Skin of body (tissue), 2 donors: ENCODE data around the gene PKD1. TPM values are rescaled to one million over a fixed set of nuclear protein-coding genes. Genes with fewer than 3 reads are reported as not detected.

Source experiments
- DNase-seq: peaks from one replicate; lab custom pipeline; 2025; lab: John Stamatoyannopoulos, UW
- total RNA-seq: library from RNA; depleted of rRNA; stranded (reverse); fragments of >200 nt; gene quantifications from one replicate; pipeline ENCODE4 v1.2.3, GENCODE V29; 2014

Gene PKD1
- 76.2 TPM for total RNA-seq

- peak; percentile 90 for DNase-seq
These were observed at the start of gene PKD1 for GRCh38 chr16:2135770-2136490. PKD1 (minus strand) TSS chr16:2135898; CDS start chr16:2135689, 209 bp downstream.

- no peak for DNase-seq
These were observed 49.3 kb upstream of the PKD1 start for GRCh38 chr16:2184962-2185361.

GRCh38 chr16:2184346-2184745 lies 48.6 kb upstream of the PKD1 start:
- no peak for DNase-seq

GRCh38 chr16:2183671-2184070 lies 48.0 kb upstream of the PKD1 start:
- DNase-seq = no peak

GRCh38 chr16:2181952-2182351 lies 46.3 kb upstream of the PKD1 start:
- no peak for DNase-seq

GRCh38 chr16:2180962-2181923 lies 45.5 kb upstream of the PKD1 start:
- DNase-seq = no peak

- no peak for DNase-seq
These were observed 44.8 kb upstream of the PKD1 start for GRCh38 chr16:2180461-2180860.

- DNase-seq = no peak
These were observed 43.9 kb upstream of the PKD1 start for GRCh38 chr16:2179576-2179975.

GRCh38 chr16:2179107-2179501 lies 43.4 kb upstream of the PKD1 start:
- no peak for DNase-seq

GRCh38 chr16:2178321-2179106 lies 42.8 kb upstream of the PKD1 start:
- DNase-seq = no peak

- DNase-seq = no peak
These were observed 41.9 kb upstream of the PKD1 start for GRCh38 chr16:2177561-2177960.

GRCh38 chr16:2177101-2177500 lies 41.4 kb upstream of the PKD1 start:
- no peak for DNase-seq

- no peak for DNase-seq
These were observed 40.3 kb upstream of the PKD1 start for GRCh38 chr16:2176047-2176446.

GRCh38 chr16:2175454-2175853 lies 39.8 kb upstream of the PKD1 start:
- DNase-seq = no peak

- no peak for DNase-seq
These were observed 38.9 kb upstream of the PKD1 start for GRCh38 chr16:2174396-2175131.

- no peak for DNase-seq
These were observed 38.2 kb upstream of the PKD1 start for GRCh38 chr16:2173916-2174315.

GRCh38 chr16:2173366-2173765 lies 37.7 kb upstream of the PKD1 start:
- no peak for DNase-seq

GRCh38 chr16:2172688-2173335 lies 37.1 kb upstream of the PKD1 start:
- no peak for DNase-seq

GRCh38 chr16:2171601-2172178 lies 36.0 kb upstream of the PKD1 start:
- no peak for DNase-seq
